Measurements from ENCODE around the gene CPN1. TPM values are rescaled to one million over a fixed set of nuclear protein-coding genes. Genes with fewer than 3 reads are reported as not detected.

The CPN1 gene
- total and polyA plus RNA-seq, 4 experiments from 2014 or later, result not detected

DNA sequence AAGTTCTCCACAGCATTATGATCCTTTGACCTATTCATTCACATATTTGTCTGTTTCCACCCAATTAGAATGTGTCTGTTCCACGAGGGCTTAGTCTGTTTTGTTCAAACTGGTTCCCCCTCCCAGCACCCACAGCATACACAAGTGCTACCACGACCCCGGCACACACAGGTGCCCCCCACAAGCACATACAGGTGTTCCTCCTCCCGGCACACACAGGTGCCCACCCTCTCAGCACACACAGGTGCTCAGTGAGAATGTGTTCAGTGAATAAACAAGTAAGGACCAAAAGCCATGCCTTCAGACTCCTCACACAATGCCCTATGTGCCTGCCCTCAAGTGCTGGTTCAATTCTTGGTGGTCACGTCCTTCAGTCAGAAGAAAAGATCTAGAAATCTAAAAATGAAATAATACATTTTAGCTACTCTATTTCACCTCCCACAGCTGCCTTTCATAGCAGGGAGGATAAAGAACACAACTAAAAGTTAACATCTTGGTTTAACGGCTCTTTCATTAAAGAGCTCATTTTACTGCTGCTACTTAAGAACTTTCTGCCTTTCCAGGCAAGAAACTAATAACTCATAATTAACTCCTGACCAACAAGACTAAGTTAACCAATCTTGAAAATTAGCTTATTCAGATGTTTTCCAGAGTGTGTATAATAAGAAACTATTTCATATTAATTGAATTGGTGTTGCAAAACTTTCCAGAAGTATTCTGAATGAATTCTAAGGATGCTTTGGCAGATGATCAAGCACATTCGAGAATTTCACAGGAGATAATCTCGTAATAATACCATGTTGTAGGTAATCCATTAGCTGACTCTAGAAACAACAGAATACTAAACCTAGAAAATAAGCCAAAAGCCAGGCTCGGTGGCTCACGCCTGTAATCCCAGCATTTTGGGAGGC is 74.2 kb downstream of the CPN1 start:
- Mint-ChIP-seq H3K9me3 (no peaks in the 10 kb centered on the region), H3K36me3 (peaks cover 0 to 2% of the 10 kb centered on the region in 2 donors), H3K27me3 (peaks cover 0 to 3% of the 10 kb centered on the region in 2 donors), H3K4me3 (peak overlapping the region; percentile 32 to 85 (median 68)), H3K27ac (peak overlapping the region in 3 of 7 donors; percentile 25 to 61 (median 57)), H3K4me1 (peaks cover 17 to 43% (median 25%) of the 10 kb centered on the region in 4 donors)
- H3K27ac ChIP-seq (ENCODE audit: low read depth, low read length), result no peak overlapping the region
- DNase-seq, result no peak
- H3K27me3 ChIP-seq (ENCODE audit: insufficient read depth, low read length), result no peaks in the 10 kb centered on the region
- H3K4me3 ChIP-seq (ENCODE audit: low read length in 2 of 2), result no peak overlapping the region
- CTCF ChIA-PET (ENCODE audit: partially characterized antibody), result interaction anchor here (0.8 to 7.9 kb wide), 3 partner anchors 24 to 162 kb away, joined by 3 to 62 read pairs (median 6); no protein-coding TSS in a partner anchor
- no peaks in the 10 kb centered on the region for H3K9me3 ChIP-seq (ENCODE audit: control insufficient read depth in 1 of 2, low read length in 2 of 2)
- intact Hi-C loops (cut with micrococcal nuclease), result loop anchor here (5.0 kb wide), 1 partner anchor 275 kb away; the partner anchor contains the start of genes COX15 and CUTC
- H3K4me1 ChIP-seq (ENCODE audit: insufficient read depth, low read length), result peaks cover 19% of the 10 kb centered on the region
- POLR2A ChIA-PET (ENCODE audit: partially characterized antibody), result no interaction called here
- H3K36me3 ChIP-seq (ENCODE audit: insufficient read depth, low read length), result no peaks in the 10 kb centered on the region

DNA sequence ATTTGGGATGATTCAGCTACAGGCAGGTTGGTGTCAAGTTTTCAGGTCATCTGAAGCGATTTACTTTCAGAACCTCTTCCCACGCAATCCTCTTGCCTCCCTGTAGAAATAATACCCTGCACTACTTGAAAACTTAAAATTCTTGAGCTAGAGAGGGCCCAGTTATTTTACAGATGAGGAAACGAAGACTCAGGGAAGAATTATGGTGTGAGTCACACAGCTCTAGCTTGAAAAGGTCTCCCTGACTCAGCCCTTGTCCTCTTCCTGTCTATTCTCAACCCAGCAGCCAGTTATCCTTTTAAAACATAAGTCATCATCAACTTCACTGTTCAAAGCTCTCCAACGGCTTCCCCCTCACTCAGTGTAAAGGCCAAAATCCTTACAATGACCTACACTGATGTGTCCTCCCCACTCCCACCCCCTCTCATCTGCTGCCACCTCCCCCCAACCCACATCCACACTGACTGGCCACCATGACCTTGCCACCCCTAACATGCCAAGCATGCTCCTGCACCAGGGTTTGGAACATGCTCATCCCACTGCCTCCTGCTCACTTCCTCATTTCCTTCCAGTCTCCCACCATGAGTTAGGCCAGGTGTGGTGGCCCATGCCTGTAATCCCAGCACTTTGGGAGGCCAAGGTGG is 75.3 kb downstream of the CPN1 start:
- intact Hi-C loops (cut with micrococcal nuclease), result loop anchor here (5.0 kb wide), 1 partner anchor 274 kb away; the partner anchor contains the start of genes COX15 and CUTC
- Histone ChIP-seq H3K4me3 (ENCODE audit: low read length in 2 of 2) (no peak overlapping the region), H3K36me3 (ENCODE audit: insufficient read depth, low read length) (no peaks in the 10 kb centered on the region), H3K27ac (ENCODE audit: low read depth, low read length) (no peak overlapping the region), H3K27me3 (ENCODE audit: insufficient read depth, low read length) (no peaks in the 10 kb centered on the region), H3K4me1 (ENCODE audit: insufficient read depth, low read length) (peaks cover 19% of the 10 kb centered on the region), H3K9me3 (ENCODE audit: control insufficient read depth in 1 of 2, low read length in 2 of 2) (no peaks in the 10 kb centered on the region)
- H3K4me1 Mint-ChIP-seq, result peaks cover 17 to 43% (median 25%) of the 10 kb centered on the region in 4 donors
- peaks cover 0 to 3% of the 10 kb centered on the region in 2 donors for H3K27me3 Mint-ChIP-seq
- no peak overlapping the region for H3K27ac Mint-ChIP-seq
- H3K4me3 Mint-ChIP-seq, result no peak overlapping the region
- peaks cover 0 to 2% of the 10 kb centered on the region in 2 donors for H3K36me3 Mint-ChIP-seq
- no peaks in the 10 kb centered on the region for H3K9me3 Mint-ChIP-seq
- ChIA-PET CTCF (ENCODE audit: partially characterized antibody) (interaction anchor here (0.9 to 7.9 kb wide), 2 partner anchors 42 to 161 kb away, joined by 3 to 62 read pairs; no protein-coding TSS in a partner anchor), POLR2A (ENCODE audit: partially characterized antibody) (no interaction called here)
- no peak for DNase-seq

DNA sequence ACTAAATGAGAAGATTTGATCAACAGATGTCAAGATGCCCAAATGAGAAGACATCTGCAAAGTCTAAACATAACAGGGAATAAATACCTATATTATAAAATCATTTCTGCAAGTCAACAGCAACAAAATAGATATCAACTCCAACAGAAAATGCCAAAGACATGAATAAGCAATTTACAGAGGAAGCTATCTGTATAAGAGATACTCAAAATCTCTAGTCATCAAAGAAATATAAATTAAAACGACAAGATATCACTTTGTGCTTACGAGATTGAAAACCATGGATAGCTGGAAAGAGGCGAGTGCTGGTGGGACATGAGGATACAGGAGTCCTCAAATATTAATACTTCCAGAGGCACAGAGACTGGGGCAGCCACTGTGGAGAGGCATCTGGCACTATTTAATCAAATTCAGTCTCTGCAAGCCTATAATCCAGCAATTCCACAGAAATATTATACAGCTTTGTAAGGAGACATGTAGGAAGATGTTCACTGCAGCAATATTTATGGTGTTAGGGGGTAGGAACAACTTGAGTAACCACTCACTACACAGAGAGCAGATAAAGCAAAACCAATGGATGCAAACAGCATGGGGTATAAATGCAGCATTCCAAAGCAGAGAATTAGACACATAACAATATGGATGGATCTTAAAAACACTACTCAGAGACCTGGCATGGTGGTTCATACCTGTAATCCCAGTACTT is 76.7 kb downstream of the CPN1 start:
- intact Hi-C loops (cut with micrococcal nuclease), result loop anchor here (5.0 kb wide), 1 partner anchor 273 kb away; the partner anchor contains the start of genes COX15 and CUTC
- no peaks in the 10 kb centered on the region for H3K27me3 ChIP-seq (ENCODE audit: insufficient read depth, low read length)
- H3K36me3 ChIP-seq (ENCODE audit: insufficient read depth, low read length), result no peaks in the 10 kb centered on the region
- ChIA-PET POLR2A (ENCODE audit: partially characterized antibody) (no interaction called here), CTCF (ENCODE audit: partially characterized antibody) (interaction anchor here (7.9 kb wide), 1 partner anchor 160 kb away, joined by 62 read pairs; no protein-coding TSS in a partner anchor)
- Mint-ChIP-seq H3K36me3 (peaks cover 0 to 2% of the 10 kb centered on the region in 2 donors), H3K27me3 (peaks cover 0 to 3% of the 10 kb centered on the region in 2 donors), H3K27ac (no peak overlapping the region), H3K4me1 (peaks cover 9 to 32% (median 15%) of the 10 kb centered on the region in 4 donors), H3K9me3 (no peaks in the 10 kb centered on the region), H3K4me3 (no peak overlapping the region)
- H3K27ac ChIP-seq (ENCODE audit: low read depth, low read length), result no peak overlapping the region
- no peaks in the 10 kb centered on the region for H3K9me3 ChIP-seq (ENCODE audit: control insufficient read depth in 1 of 2, low read length in 2 of 2)
- H3K4me1 ChIP-seq (ENCODE audit: insufficient read depth, low read length), result peaks cover 11% of the 10 kb centered on the region
- H3K4me3 ChIP-seq (ENCODE audit: low read length in 2 of 2), result no peak overlapping the region
- no peak for DNase-seq

DNA sequence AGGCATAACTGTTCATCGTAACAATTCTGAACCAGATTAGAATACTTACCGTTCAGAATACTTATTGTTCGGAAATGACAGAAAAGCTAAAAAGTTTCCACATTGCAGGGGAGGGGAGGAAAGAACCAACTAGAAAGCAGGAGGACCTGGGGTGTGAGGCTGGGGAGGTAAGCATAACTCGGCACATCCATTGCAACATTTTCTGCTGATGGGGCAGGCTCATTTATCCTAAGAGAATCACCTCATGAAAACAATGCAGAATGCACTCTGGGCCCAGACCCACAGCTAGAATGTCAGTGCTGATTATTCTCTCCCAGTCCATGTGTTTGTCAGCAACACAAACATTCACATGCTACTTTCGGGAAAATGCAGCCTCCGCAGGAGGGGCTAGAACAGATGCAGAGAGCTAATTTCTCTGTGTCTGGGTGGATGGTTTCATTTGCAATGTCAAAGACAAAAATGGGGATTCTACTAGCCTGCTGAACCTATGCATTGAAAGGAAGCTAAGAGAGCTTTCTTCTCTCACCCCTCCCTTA is 81.5 kb downstream of the CPN1 start:
- Histone ChIP-seq H3K9me3 (ENCODE audit: control insufficient read depth in 1 of 2, low read length in 2 of 2) (no peaks in the 10 kb centered on the region), H3K4me3 (ENCODE audit: low read length in 2 of 2) (no peak overlapping the region), H3K4me1 (ENCODE audit: insufficient read depth, low read length) (no peaks in the 10 kb centered on the region), H3K27ac (ENCODE audit: low read depth, low read length) (no peak overlapping the region), H3K27me3 (ENCODE audit: insufficient read depth, low read length) (no peaks in the 10 kb centered on the region), H3K36me3 (ENCODE audit: insufficient read depth, low read length) (no peaks in the 10 kb centered on the region)
- Mint-ChIP-seq H3K4me1 (peaks cover 1 to 7% (median 4%) of the 10 kb centered on the region in 4 donors), H3K27me3 (no peaks in the 10 kb centered on the region), H3K36me3 (peaks cover 0 to 8% of the 10 kb centered on the region in 2 donors), H3K4me3 (peak overlapping the region in 1 of 8 donors; percentile 43), H3K9me3 (no peaks in the 10 kb centered on the region), H3K27ac (no peak overlapping the region)
- ChIA-PET POLR2A (ENCODE audit: partially characterized antibody) (no interaction called here), CTCF (ENCODE audit: partially characterized antibody) (interaction anchor here (0.6 to 1.2 kb wide), 3 partner anchors 9 to 45 kb away, joined by 3 to 4 read pairs (median 3); partner anchors contain the start of gene DNMBP)
- intact Hi-C loops (cut with micrococcal nuclease), result no loop called here
- DNase-seq, result no peak

DNA sequence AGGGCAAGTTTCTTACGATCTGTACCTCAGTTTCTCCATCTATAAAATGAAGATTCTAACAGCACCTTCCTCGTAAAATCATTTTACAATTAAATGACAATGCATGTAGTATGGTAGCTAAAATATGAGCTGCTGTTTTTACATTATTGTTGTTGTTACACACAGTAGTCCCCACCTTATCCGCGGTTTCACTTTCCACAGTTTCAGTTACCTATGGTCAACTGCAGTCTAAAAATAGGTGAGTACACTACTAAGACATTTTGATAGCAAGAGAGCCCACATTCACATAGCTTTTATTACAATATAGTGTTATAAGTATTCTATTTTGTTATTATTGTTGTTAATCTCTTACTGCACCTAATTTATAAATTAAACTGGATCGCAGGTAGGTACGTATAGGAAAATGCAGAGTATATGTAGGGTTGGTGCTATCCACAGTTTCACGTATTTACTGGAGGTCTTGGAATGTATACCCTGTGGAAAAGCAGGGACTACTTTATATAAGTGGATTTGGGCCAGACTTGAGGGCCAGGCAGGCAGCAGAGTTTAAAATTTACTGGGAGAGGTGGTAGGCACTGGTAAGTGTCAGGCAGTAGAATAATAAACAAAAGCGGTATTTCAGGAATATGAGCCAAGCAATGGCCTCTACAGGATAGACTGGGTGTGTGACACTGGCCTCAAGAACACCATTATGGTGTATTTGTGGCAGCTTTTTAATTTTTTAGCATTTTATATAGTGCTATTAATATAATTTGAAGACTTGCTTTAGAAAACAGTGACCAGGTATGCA is 82.2 kb downstream of the CPN1 start:
- Histone ChIP-seq H3K9me3 (ENCODE audit: control insufficient read depth in 1 of 2, low read length in 2 of 2) (no peaks in the 10 kb centered on the region), H3K4me1 (ENCODE audit: insufficient read depth, low read length) (peaks cover 4% of the 10 kb centered on the region), H3K27ac (ENCODE audit: low read depth, low read length) (no peak overlapping the region), H3K27me3 (ENCODE audit: insufficient read depth, low read length) (no peaks in the 10 kb centered on the region), H3K36me3 (ENCODE audit: insufficient read depth, low read length) (no peaks in the 10 kb centered on the region), H3K4me3 (ENCODE audit: low read length in 2 of 2) (no peak overlapping the region)
- Mint-ChIP-seq H3K4me3 (peak overlapping the region in 1 of 8 donors; percentile 43), H3K27ac (no peak overlapping the region), H3K27me3 (no peaks in the 10 kb centered on the region), H3K4me1 (peaks cover 2 to 11% (median 7%) of the 10 kb centered on the region in 4 donors), H3K36me3 (peaks cover 0 to 9% of the 10 kb centered on the region in 2 donors), H3K9me3 (no peaks in the 10 kb centered on the region)
- intact Hi-C loops (cut with micrococcal nuclease), result no loop called here
- POLR2A ChIA-PET (ENCODE audit: partially characterized antibody), result no interaction called here
- CTCF ChIA-PET (ENCODE audit: partially characterized antibody), result interaction anchor here (1.2 kb wide), 2 partner anchors 11 to 46 kb away, joined by 3 to 4 read pairs; partner anchors contain the start of gene DNMBP
- no peak for DNase-seq

DNA sequence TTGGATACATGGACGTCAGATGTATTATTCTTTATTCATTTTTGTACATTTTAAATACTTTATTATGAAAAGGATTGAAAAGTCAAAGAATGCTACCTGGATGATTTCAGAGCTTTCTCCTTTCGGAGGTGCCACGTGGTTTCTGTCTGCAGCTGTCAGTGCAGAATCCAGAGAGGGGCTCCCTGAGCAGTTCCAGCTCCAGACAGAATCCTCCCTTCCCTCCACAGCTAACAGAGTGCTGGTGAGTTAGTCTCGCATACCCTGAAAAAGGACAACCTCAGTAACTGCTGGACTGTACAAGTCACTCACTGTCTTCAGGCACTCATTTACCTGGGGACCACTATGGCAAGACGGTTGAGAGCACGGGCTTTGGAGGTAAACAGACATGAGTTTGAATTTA is 82.8 kb downstream of the CPN1 start:
- H3K4me1 ChIP-seq (ENCODE audit: insufficient read depth, low read length), result peaks cover 10% of the 10 kb centered on the region
- Mint-ChIP-seq H3K4me1 (peaks cover 9 to 18% (median 13%) of the 10 kb centered on the region in 4 donors), H3K4me3 (no peak overlapping the region), H3K27me3 (no peaks in the 10 kb centered on the region), H3K36me3 (peaks cover 0 to 9% of the 10 kb centered on the region in 2 donors), H3K27ac (no peak overlapping the region), H3K9me3 (no peaks in the 10 kb centered on the region)
- DNase-seq, result no peak
- H3K4me3 ChIP-seq (ENCODE audit: low read length in 2 of 2), result no peak overlapping the region
- ChIA-PET CTCF (ENCODE audit: partially characterized antibody) (interaction anchor here (1.2 kb wide), 1 partner anchor 11 kb away, joined by 3 read pairs; the partner anchor contains the start of gene DNMBP), POLR2A (ENCODE audit: partially characterized antibody) (no interaction called here)
- no peaks in the 10 kb centered on the region for H3K9me3 ChIP-seq (ENCODE audit: control insufficient read depth in 1 of 2, low read length in 2 of 2)
- no peak overlapping the region for H3K27ac ChIP-seq (ENCODE audit: low read depth, low read length)
- intact Hi-C loops (cut with micrococcal nuclease), result no loop called here
- H3K36me3 ChIP-seq (ENCODE audit: insufficient read depth, low read length), result no peaks in the 10 kb centered on the region
- no peaks in the 10 kb centered on the region for H3K27me3 ChIP-seq (ENCODE audit: insufficient read depth, low read length)
